HG02970 (cell line): Measurements from ENCODE around the gene OPN1SW.

ENCODE experiments used
- ATAC-seq: cut with Tn5 transposase; IDR thresholded peaks from one replicate; pipeline ENCODE4 v1.9.1; 2021; ENCODE audit warnings: mild to moderate bottlenecking, moderate library complexity, moderate number of reproducible peaks; ENCODE audit not compliant: unreplicated experiment, low FRiP score

OPN1SW gene, protein sequence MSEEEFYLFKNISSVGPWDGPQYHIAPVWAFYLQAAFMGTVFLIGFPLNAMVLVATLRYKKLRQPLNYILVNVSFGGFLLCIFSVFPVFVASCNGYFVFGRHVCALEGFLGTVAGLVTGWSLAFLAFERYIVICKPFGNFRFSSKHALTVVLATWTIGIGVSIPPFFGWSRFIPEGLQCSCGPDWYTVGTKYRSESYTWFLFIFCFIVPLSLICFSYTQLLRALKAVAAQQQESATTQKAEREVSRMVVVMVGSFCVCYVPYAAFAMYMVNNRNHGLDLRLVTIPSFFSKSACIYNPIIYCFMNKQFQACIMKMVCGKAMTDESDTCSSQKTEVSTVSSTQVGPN

DNA sequence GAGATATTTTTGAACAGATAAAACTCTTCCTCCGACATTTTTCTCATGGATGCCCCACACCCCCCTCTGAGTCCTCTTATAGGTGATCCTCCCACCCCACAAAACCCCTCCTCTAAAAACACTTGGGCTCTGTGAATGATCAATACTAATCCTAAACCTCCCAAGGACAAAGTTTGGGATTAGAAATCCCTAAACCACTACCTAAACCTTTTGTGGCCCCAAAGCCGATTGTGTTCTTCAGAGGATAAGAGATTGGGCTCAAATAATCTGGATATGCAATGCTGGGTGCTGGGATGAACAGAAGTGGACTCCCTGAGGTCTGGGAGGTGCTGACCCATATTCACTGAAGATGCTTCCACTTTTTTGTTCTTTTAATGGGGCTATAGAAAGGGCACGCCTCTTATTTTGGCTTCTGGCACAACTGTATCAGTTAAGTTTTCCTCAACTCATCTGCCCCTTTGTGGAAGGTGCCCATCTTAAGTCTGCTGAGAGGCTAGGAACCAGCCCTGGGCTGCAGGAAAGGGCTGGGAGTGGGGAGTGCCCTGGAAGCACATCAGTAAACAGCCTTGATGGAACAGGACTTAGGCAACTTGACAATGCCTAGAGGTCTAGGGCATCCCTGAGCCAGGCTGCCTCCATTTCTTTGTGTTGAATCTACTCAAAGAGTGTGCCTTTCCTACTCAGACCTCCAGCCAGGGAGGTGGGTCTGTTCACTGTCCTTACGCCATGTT, at the start of gene OPN1SW:
OPN1SW (minus strand) TSS at position 51 of the 731 bp plus-strand sequence; CDS start at position 38, 13 bp downstream.
- no peak for ATAC-seq

DNA sequence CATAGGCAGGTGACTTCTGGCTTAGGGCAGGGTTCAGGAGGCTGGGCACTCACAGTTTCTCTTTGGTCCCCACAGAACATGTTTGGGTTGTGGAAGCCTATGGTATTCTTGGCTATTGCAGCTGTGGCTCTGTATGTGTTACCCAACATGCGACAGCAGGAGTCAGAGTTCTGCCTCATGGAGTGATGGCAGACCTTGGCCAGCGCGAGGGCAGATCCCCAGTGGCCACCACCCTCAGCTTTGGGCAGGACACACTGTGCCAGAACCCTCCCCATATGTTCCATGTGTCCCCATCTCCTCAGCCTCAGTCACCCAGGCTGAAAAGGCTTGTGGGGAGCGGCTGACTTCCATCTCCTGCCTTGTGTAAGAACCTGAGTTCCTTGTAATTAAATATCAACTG, 46.1 kb upstream of the OPN1SW start:
- no peak for ATAC-seq

GRCh38 chr7:128818694-128819093, 43.1 kb upstream of the OPN1SW start:
- ATAC-seq = no peak

GRCh38 chr7:128815289-128815942, 39.8 kb upstream of the OPN1SW start:
- no peak for ATAC-seq

DNA sequence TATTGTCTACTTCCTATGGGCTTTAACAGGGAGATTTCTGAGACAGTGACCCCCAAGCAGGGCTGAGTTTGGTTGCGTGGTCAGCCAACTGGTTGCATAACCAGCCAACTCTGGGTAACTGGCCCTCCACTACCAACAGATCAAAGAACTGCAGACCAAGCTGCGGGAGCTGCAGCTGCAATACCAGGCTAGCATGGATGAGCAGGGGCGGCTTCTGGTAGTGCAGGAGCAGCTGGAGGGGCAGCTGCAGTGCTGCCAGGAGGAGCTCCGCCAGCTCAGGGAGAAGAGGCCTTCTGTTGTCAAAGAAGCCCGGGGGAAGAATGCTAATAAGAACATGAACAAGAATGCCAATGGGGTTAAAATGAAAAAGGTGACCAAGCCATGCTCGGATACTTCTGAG, 38.9 kb upstream of the OPN1SW start:
- no peak for ATAC-seq

DNA sequence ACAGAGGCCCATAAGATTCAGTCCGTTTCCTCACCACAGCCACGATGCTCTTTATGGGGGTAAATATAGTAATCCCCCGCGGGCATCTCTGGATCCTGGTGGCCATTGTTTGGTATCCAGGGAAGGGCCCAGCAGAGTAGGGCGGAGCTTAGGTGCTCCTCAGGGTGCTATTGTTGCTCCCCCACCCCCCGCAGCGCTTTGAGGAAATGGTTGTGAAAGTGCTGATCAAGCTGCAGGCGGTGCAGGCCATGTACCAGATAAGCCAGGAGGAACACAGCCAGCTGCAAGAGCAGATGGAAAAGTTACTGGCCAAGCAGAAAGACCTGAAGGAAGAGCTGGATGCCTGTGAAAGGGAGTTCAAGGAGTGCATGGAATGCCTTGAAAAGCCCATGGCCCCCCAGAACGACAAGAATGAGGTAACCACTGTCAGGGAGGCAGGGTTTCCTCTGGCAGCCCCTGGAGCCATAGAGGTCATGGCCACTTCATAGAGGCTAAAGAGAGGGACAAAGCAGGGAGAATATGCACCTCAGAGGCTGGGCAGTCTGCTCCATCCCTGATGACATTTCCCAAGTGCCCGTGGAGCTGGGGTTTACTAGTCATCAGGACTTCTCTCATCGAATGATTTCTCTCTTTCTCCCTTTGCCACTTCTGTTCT, 37.0 kb upstream of the OPN1SW start:
- no peak for ATAC-seq

GRCh38 chr7:128811631-128812430, 36.2 kb upstream of the OPN1SW start:
- ATAC-seq = no peak

DNA sequence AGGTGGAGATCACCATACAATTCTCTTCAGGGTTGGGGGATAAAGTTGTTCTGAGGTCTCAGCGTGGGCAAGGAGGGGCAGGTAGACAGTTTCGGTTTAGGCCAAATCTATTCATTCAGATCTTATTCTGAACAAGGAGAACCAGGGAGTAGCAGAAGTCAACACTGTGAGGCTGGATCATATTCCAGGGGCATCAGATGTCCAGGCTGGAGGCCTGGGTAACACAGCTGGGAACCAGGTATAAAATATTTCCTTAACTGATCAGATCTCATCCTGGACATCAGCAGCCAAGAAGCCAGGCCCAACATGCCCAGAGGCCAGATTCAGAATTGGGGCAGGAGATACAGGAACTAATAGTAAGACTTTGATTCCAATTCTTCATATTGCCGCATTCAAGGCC, 35.4 kb upstream of the OPN1SW start:
- no peak for ATAC-seq

DNA sequence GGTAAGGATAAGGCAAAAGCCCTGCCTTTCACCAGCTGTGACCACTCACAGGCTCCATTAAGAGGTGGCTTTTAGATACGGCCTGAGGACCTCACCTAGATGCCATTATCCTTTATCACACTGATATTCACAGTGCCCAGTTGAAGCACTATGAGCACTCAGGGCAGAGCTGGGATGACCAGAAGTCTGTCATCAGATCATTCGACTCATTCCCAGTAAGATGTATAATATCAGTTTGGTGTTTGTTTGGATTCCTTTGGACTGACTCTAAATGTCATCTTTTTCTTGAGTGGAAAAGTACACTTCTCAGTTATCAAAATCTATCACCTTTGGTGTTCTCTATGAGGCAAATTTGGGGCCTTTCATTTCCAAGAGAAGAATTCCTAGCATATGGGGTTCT, 34.9 kb upstream of the OPN1SW start:
- ATAC-seq = no peak

DNA sequence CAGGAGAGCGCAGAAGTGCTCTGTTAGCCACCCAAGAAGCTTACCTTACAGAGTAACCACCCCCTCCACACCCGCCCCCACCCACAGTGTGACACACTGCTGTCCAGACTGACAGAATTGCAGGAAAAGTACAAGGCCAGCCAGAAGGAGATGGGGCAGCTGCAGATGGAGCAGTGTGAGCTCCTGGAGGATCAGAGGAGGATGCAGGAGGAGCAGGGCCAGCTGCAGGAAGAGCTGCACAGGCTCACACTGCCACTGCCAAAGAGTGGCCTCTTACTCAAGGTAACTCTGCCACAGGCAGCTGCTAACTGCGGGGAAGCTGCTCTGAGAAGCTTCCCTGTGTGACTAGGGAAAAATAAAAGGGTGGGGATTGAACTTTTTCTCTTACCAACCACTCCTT, 33.8 kb upstream of the OPN1SW start:
- no peak for ATAC-seq

GRCh38 chr7:128807191-128807590, 31.6 kb upstream of the OPN1SW start:
- ATAC-seq = no peak

GRCh38 chr7:128805225-128805624, 29.6 kb upstream of the OPN1SW start:
- ATAC-seq = no peak

DNA sequence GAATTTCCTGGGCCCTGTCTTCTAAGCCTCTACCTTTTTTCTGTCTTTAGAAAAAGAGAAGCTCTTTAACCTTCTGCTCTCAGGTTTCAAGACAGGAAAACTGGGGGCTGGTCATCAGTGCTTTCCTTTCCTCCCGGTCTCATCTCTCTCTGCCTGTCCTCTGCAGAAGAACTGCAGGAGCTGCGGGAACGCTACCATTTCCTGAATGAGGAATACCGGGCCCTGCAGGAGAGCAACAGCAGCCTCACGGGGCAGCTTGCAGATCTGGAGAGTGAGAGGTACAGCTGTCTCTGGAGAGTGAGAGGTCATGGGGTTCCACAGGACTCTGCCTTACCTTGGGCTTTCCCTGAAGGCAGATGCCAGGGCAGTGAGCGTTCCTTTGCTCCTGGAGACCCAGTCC, 28.9 kb upstream of the OPN1SW start:
- ATAC-seq = no peak

GRCh38 chr7:128801667-128802418, 26.2 kb upstream of the OPN1SW start:
- no peak for ATAC-seq

DNA sequence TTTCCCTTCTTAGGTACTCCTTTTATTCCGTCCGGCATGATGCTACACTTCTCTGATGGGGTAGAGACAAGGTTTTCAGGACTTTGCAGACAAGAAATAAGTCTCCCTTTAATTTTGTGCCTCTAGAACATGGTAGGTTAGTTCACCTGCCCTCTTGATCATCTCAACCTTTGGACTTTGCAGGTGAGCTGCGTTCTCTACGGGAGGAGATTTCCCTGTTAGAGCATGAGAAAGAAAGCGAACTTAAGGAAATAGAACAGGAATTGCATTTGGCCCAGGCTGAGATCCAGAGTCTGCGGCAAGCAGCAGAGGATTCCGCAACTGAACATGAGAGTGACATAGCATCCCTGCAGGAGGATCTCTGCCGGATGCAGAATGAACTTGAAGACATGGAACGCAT, 25.4 kb upstream of the OPN1SW start:
- no peak for ATAC-seq

DNA sequence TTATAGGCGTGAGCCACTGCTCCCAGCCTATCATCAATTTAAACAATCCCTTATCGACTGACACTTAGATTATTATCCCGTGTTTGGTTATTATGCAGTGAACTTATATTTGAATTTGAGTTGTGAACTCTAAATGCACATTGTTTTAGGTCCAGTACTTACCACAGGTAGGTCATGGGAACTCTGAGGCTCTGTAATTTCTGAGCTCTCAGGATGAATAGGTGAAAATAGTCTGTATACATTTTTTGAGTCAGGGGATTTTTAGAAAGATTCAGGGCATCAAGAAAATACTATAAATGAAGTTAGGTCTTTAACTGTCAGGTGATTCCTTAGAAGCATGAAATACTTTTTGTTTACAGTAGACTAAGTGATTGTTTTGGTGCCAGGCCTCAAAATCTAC, 25.0 kb upstream of the OPN1SW start:
- ATAC-seq = no peak

DNA sequence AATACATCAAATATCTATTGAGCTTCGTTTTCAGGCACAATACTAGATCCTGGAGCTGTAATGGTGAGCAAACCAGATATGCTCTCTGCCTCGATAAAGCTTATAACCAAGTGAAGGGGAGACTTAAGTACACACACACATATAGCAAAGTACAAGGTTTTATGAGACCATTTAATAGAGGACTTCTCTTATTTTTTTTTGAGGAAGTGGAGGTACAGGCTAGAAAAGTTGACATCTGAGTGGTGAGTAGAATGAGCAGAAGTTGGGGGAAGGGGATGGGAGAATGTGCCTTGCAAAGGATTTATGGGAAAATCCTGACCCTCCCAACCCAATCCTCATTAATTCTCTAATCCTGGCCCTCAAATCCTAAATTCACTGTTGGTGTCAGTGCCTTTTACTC, 23.9 kb upstream of the OPN1SW start:
- ATAC-seq = no peak

DNA sequence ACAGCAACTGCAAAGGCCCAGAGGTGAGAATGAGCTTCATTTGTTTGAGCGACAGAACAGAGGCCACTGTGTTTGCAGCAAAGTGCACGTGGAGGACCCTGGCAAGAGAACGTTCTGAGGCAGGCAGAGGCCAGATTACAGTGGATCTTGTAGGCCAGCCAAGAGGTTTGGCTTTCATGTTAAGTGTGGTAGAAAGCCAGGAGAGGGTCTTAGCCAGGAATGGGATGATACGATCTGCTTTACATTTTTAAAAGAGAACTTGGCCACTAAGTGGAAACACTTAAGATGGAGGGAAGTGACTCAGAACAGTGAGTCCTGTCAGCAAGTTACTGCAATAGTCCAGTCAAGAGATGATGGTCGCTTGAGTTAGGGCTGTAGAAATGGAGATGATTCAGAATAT, 20.7 kb upstream of the OPN1SW start:
- ATAC-seq = no peak

DNA sequence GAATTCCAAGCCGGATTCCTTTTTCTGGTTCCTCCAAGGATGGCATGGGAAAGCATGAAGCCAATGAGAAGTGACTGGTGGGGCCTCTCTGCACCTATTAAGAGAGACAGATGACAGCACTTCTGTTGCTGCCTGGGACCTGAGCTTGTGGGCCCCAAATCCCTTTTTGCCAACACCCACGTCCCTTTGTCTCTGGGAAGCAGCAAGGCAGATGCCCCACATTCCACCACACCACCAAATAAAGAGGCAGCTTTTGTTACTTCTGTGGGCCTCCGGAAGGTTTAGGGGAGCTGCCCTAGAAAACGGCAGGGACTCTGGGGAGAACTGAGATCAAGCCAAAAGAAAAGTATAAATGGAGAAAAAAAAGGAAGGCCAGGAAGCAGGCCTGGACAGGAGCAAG, 19.5 kb upstream of the OPN1SW start:
- ATAC-seq = no peak

DNA sequence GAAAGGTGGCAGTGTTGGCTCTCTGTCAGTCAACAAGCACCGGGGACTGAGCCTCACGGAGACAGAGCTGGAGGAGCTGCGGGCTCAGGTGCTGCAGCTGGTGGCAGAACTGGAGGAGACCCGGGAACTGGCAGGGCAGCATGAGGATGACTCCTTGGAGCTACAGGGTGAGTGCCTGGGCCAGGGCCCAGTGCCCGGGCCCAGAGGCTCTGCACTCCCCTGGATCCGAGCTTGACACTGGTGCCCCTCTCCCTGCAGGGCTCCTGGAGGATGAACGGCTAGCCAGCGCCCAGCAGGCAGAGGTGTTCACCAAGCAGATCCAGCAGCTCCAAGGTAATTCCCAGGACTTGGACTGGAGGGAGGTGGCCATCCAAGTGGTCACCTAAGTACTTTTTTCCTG, 18.8 kb upstream of the OPN1SW start:
- ATAC-seq = no peak
